GM12801 (cell line): ENCODE results near the gene RYR3.

ENCODE experiments used
- TF ChIP-seq, protein P1 (sequence below): IDR thresholded peaks from one replicate; pipeline ENCODE4 v1.5.1; 2011; ENCODE audit warnings: control low read depth; ENCODE audit not compliant: insufficient read length; ENCODE audit errors: extremely low read depth

RYR3 gene

GRCh38 chr15:33304924-33305323 lies 5.8 kb upstream of the RYR3 start:
- TF ChIP-seq, protein P1, sequence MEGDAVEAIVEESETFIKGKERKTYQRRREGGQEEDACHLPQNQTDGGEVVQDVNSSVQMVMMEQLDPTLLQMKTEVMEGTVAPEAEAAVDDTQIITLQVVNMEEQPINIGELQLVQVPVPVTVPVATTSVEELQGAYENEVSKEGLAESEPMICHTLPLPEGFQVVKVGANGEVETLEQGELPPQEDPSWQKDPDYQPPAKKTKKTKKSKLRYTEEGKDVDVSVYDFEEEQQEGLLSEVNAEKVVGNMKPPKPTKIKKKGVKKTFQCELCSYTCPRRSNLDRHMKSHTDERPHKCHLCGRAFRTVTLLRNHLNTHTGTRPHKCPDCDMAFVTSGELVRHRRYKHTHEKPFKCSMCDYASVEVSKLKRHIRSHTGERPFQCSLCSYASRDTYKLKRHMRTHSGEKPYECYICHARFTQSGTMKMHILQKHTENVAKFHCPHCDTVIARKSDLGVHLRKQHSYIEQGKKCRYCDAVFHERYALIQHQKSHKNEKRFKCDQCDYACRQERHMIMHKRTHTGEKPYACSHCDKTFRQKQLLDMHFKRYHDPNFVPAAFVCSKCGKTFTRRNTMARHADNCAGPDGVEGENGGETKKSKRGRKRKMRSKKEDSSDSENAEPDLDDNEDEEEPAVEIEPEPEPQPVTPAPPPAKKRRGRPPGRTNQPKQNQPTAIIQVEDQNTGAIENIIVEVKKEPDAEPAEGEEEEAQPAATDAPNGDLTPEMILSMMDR, result no peak

- TF ChIP-seq, protein P1, result no peak
These were observed 1.0 kb upstream of the RYR3 start for GRCh38 chr15:33309602-33310276.

DNA sequence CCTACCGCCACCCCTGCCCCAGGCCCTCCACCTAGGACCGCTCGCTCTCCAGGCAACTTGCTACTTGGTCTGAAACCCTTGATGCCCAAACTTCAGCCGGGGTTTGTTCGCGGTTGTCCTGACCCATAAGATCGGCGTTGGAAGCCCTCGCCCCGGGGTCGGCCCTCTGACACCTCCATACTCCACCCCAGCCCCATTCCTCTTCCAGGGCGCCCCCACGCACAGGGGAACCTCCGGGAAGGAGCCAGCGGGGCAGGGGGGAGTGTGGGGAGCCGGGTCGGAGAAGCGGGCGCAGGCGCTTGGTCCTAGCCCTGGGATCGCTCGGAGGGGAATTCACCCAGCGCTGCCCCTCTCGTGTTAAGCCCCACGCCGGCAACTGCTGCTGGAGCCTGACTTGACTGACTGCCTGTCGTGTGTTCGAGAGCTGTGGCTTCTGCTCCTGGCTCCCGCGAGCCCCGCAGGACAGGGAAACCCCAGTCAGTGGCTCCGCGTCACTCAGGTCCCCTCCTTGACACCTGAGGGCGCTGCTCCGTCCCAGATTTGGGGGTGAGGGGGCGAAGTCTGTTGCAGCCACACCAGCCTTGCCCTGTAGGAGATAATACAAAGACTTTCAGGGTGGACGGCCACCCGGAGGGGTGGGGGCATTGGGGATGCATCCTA lies 675 bp downstream of the RYR3 start:
- TF ChIP-seq, protein P1, result no peak

DNA sequence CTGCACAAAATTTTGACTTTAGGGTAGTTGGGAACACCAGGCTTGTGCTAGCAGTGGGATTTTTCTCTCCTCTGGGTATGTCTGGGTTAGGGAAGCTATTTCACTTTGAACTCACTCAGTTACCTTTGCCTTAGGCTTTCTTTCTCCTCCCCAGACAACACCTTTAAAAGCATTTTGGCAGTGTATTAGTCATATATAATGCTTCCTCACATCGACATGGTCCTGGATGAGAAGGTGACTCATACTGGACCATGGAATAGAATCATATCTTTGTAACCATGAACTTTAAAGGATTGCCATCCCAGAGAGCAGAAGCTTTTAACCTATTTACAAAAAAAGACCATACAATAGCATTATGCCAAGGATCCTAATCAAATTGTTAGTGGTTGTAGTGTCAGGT lies 2.7 kb downstream of the RYR3 start:
- TF ChIP-seq, protein P1, result no peak

DNA sequence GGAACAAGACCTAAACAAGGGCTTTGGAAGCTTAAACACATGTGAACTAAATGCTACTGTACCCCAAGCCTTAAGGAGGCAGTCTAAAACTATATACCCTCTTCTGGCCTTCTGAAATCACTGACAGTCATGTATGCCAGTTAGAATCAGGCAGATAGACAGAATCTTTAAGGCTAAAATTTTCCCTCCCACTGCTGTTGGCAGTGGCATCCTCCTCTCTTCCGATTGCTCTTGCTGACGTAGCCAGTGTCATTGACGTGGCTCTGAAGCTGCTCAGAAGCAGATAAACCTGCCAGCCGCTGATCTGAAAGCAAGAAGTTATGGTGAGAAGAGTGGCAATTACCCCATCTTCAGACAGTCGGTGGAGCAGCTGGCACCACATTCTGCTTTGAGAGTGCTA lies 3.3 kb downstream of the RYR3 start:
- TF ChIP-seq, protein P1, result no peak

DNA sequence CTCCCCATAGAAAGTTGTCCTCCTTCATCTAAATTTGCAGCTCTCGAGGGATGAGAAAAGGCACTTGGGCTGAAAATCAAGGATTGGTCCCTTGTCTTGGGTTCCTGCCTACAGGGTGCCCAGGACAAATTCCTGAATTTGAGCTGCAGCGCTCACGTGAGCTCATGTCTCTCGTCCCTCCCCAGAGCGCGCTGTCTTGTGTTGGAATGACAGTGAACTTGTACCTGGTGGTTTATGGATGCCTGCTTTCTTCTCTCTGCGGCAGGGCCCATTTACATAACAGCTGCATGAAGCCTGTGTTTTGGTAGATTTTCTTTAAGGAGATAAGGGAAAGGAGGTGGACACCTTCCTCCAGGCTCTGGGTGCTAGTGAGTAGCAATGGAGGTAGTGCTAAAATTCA lies 4.3 kb downstream of the RYR3 start:
- TF ChIP-seq, protein P1, result no peak

GRCh38 chr15:33317896-33318295 lies 7.1 kb downstream of the RYR3 start:
- TF ChIP-seq, protein P1, result no peak
